Body of pancreas (tissue), 4 donors: ENCODE data around the gene GORASP1. TPM values are rescaled to one million over a fixed set of nuclear protein-coding genes. Genes with fewer than 3 reads are reported as not detected.

ENCODE experiments used
- ATAC-seq: fragments of 150-250 bp; one replicate; pipeline ENCODE4 v1.9.1; 2016
- DNase-seq, 4 donors: peaks; one replicate each; pipeline ENCODE4 v3.0.0-alpha.2; 2019
- H3K27ac ChIP-seq, 4 donors: fragments of 200-600 bp; sonication (generic); 1 replicate in 3 of 4; 2 replicates in 1 of 4; pipeline versions ENCODE4 v1.5.1 to v1.6.1; 2016 to 2019; ENCODE audit warnings: mild to moderate bottlenecking in 1 of 4, mixed read lengths in 1 of 4, moderate library complexity in 1 of 4
- H3K27me3 ChIP-seq, 2 donors: fragments of 200-600 bp; sonication (generic); one replicate each; pipeline ENCODE4 v1.6.0; 2016; ENCODE audit warnings: mild to moderate bottlenecking in 1 of 2
- H3K36me3 ChIP-seq, 2 donors: fragments of 200-600 bp; sonication (generic); replicated peaks in 1 of 2; 2 replicates each; pipeline ENCODE4 v1.5.1; 2016; ENCODE audit warnings: low read depth in 2 of 2; ENCODE audit not compliant: insufficient read depth in 1 of 2
- H3K4me1 ChIP-seq: fragments of 200-600 bp; sonication (generic); one replicate; pipeline ENCODE4 v1.6.0; 2016
- H3K4me3 ChIP-seq, 2 donors: fragments of 200-600 bp; sonication (generic); 1 replicate in 1 of 2; 2 replicates in 1 of 2; pipeline ENCODE4 v1.5.1; 2016 to 2019
- H3K9me3 ChIP-seq, 3 donors: fragments of 200-600 bp; sonication (generic); 1 replicate in 2 of 3; 2 replicates in 1 of 3; pipeline ENCODE4 v1.5.1; 2016
- POLR2A ChIP-seq, 3 donors: fragments of 450-650 bp; IDR thresholded peaks; one replicate each; pipeline ENCODE4 v1.6.1; 2016; ENCODE audit warnings: antibody characterized with exemption in 3 of 3, mild to moderate bottlenecking in 2 of 3
- WGBS, 2 donors: methylation state at CpG; one replicate each; pipeline ENCODE4 v1.1.5; 2017; 5-methylcytosine and 5-hydroxymethylcytosine counted together
- intact Hi-C: fragments of 100-400 bp; cut with DNase I; formaldehyde crosslinking; loops from one replicate; pipeline ENCODE4 v1.15.1; 2023
- total RNA-seq, 2 donors: library from RNA; depleted of rRNA; stranded (reverse); fragments of >200 nt; gene quantifications; one replicate each; pipeline ENCODE4 v1.1.0, GENCODE V29; 2016
- TF ChIP-seq, protein P1 (sequence below), 7 experiments: fragments of 450-650 bp in 4 of 7; fragments of 200-600 bp in 3 of 7; sonication (generic) in 3 of 7; IDR thresholded peaks; one replicate each; pipeline ENCODE4 v1.5.1; 2016 to 2019; ENCODE audit warnings: antibody characterized with exemption in 7 of 7

The GORASP1 gene
- total RNA-seq, 2 donors from 2014 or later, result 38.4 to 53.1 TPM

GRCh38 chr3:39137991-39138803 is 30.8 kb upstream of the GORASP1 start:
- 85 to 91% methylated on average over 7 to 10 of the region's 10 CpGs for WGBS, 2 donors
- H3K4me3 ChIP-seq, result no peak overlapping the region
- H3K27ac ChIP-seq, result no peak overlapping the region
- ATAC-seq, result no peak
- DNase-seq, result no peak
- intact Hi-C loops, result no loop called here
- H3K4me1 ChIP-seq, result peaks cover 46% of the 10 kb centered on the region
- H3K9me3 ChIP-seq, result no peaks in the 10 kb centered on the region
- TF ChIP-seq, protein P1, sequence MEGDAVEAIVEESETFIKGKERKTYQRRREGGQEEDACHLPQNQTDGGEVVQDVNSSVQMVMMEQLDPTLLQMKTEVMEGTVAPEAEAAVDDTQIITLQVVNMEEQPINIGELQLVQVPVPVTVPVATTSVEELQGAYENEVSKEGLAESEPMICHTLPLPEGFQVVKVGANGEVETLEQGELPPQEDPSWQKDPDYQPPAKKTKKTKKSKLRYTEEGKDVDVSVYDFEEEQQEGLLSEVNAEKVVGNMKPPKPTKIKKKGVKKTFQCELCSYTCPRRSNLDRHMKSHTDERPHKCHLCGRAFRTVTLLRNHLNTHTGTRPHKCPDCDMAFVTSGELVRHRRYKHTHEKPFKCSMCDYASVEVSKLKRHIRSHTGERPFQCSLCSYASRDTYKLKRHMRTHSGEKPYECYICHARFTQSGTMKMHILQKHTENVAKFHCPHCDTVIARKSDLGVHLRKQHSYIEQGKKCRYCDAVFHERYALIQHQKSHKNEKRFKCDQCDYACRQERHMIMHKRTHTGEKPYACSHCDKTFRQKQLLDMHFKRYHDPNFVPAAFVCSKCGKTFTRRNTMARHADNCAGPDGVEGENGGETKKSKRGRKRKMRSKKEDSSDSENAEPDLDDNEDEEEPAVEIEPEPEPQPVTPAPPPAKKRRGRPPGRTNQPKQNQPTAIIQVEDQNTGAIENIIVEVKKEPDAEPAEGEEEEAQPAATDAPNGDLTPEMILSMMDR (IDR thresholded peaks at IDR 0.05), result no peak
- no peak for TF ChIP-seq POLR2A (IDR thresholded peaks at IDR 0.05)
- peaks cover 3 to 7% of the 10 kb centered on the region in 2 donors for H3K36me3 ChIP-seq
- H3K27me3 ChIP-seq, result no peaks in the 10 kb centered on the region

GRCh38 chr3:39137435-39137936 is 30.1 kb upstream of the GORASP1 start:
- peaks cover 39% of the 10 kb centered on the region for H3K4me1 ChIP-seq
- 92 to 94% methylated on average over 16 to 18 of the region's 18 CpGs for WGBS, 2 donors

GRCh38 chr3:39136533-39137434 is 29.4 kb upstream of the GORASP1 start:
- WGBS, 2 donors, result 92 to 96% methylated on average over 16 to 19 of the region's 21 CpGs
- ATAC-seq (no peak), DNase-seq (peak in 1 of 4 donors; percentile 10)
- H3K4me1 ChIP-seq, result peaks cover 32% of the 10 kb centered on the region
- intact Hi-C loops, result no loop called here
- H3K4me3 ChIP-seq, result no peak overlapping the region
- no peak overlapping the region for H3K27ac ChIP-seq
- H3K27me3 ChIP-seq, result no peaks in the 10 kb centered on the region
- H3K36me3 ChIP-seq, result no peaks in the 10 kb centered on the region
- no peak for TF ChIP-seq POLR2A (IDR thresholded peaks at IDR 0.05)
- TF ChIP-seq, protein P1 (IDR thresholded peaks at IDR 0.05), result no peak
- no peaks in the 10 kb centered on the region for H3K9me3 ChIP-seq

More at GRCh38 chr3:39137435-39137936, 30.1 kb upstream of the GORASP1 start:
- Histone ChIP-seq H3K4me3 (no peak overlapping the region), H3K27ac (no peak overlapping the region), H3K36me3 (peaks cover 0 to under 1% of the 10 kb centered on the region in 2 donors), H3K27me3 (no peaks in the 10 kb centered on the region), H3K9me3 (no peaks in the 10 kb centered on the region)
- no peak for ATAC-seq
- no peak for DNase-seq
- TF ChIP-seq, protein P1 (IDR thresholded peaks at IDR 0.05), result no peak
- TF ChIP-seq POLR2A (IDR thresholded peaks at IDR 0.05), result no peak
- intact Hi-C loops, result no loop called here

DNA sequence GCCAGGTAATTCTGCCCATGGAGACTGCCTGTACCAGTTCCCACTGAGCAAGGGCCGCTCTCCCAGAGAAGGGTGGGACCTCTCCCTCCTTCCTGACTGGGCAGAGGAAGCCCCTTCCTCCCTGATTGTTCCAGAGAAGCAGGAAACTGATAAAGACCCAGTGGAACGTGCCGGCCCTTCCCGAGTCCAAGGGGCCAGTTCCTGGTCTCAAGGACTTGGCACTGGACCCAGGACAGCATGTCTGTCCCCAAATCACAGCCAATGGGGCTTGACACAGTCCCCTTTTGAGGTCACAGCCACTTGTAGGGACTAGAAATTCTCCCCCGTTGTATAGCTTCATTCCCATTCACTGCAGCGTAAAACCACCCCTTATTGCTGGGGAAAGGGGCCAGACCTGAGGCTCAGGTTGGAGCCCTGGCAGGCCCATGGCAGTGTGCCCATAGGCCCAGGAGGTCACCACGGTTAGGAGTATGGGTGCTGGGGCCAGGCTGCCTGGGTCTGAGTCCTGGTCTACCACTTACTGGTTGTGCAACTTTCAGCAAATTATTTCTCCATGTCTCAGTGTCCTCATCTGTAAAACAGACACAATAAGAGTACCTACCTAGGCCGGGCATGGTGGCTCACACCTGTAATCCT is 27.9 kb upstream of the GORASP1 start:
- 57 to 62% methylated on average over 8 of the region's 8 CpGs for WGBS, 2 donors
- no peaks in the 10 kb centered on the region for H3K9me3 ChIP-seq
- H3K4me1 ChIP-seq, result peaks cover 27% of the 10 kb centered on the region
- no peaks in the 10 kb centered on the region for H3K36me3 ChIP-seq
- ATAC-seq (peak; percentile 40), DNase-seq (peak in 2 of 4 donors; percentile 44 to 52)
- no peaks in the 10 kb centered on the region for H3K27me3 ChIP-seq
- H3K27ac ChIP-seq, result peak overlapping the region in 1 of 4 donors; percentile 20
- H3K4me3 ChIP-seq, result no peak overlapping the region
- TF ChIP-seq, protein P1 (IDR thresholded peaks at IDR 0.05), result no peak
- TF ChIP-seq POLR2A (IDR thresholded peaks at IDR 0.05), result no peak
- intact Hi-C loops, result no loop called here
